Heart right ventricle (tissue), 16 donors: ENCODE measurements around the gene U2AF1L4. TPM values are rescaled to one million over a fixed set of nuclear protein-coding genes. Genes with fewer than 3 reads are reported as not detected.

Source experiments
- ATAC-seq, 8 donors: fragments of 200-7000 bp; cut with Tn5 transposase; one replicate each; pipeline ENCODE4 v1.9.1; 2020; ENCODE audit warnings: mild to moderate bottlenecking in 8 of 8, moderate library complexity in 8 of 8, moderate number of reproducible peaks in 1 of 8
- DNase-seq, 2 donors: peaks; one replicate each; pipeline ENCODE4 v3.0.0-alpha.2; 2020
- H3K27ac ChIP-seq, 10 donors: fragments of 200-600 bp; sonication (generic) in 2 of 10; one replicate each; pipeline versions ENCODE4 v1.5.0 to v1.8.0; 2020 to 2022; ENCODE audit warnings: mild to moderate bottlenecking in 3 of 10
- H3K27me3 ChIP-seq, 7 donors: fragments of 200-600 bp; one replicate each; pipeline ENCODE4 v1.8.0; 2021 to 2022; ENCODE audit warnings: mild to moderate bottlenecking in 2 of 7
- H3K36me3 ChIP-seq, 9 donors: fragments of 200-600 bp; sonication (generic) in 1 of 9; one replicate each; pipeline versions ENCODE4 v1.5.0 to v1.8.0; 2020 to 2022; ENCODE audit warnings: mild to moderate bottlenecking in 2 of 9
- H3K4me1 ChIP-seq, 9 donors: fragments of 200-600 bp; sonication (generic) in 1 of 9; one replicate each; pipeline versions ENCODE4 v1.5.0 to v1.8.0; 2020 to 2022; ENCODE audit warnings: mild to moderate bottlenecking in 4 of 9
- H3K4me3 ChIP-seq, 10 donors: fragments of 200-600 bp; sonication (generic) in 2 of 10; one replicate each; pipeline versions ENCODE4 v1.5.0 to v1.8.0; 2020 to 2022; ENCODE audit warnings: mild to moderate bottlenecking in 7 of 10, moderate library complexity in 2 of 10
- H3K9me3 ChIP-seq, 11 donors: fragments of 200-600 bp in 10 of 11; sonication (generic) in 2 of 11; one replicate each; pipeline versions ENCODE4 v1.5.0 to v1.8.0; 2013 to 2022; ENCODE audit warnings: mild to moderate bottlenecking in 2 of 11, control low read depth in 1 of 11, moderate library complexity in 1 of 11
- WGBS, 2 donors: extraction: QIAGEN DNeasy Blood & Tissue Kit; methylation state at CpG; one replicate each; pipeline ENCODE4 v1.1.7; 2013; ENCODE audit warnings: inconsistent platforms in 1 of 2; 5-methylcytosine and 5-hydroxymethylcytosine counted together
- intact Hi-C, 10 donors: fragments of 100-400 bp; cut with DNase I; formaldehyde crosslinking; loops; one replicate each; pipeline versions ENCODE4 v1.11.1 to v1.14.2; 2022
- polyA plus RNA-seq, 2 donors: library from polyadenylated mRNA; stranded (reverse); fragments of 200-250 nt; gene quantifications; one replicate each; pipeline ENCODE4 v1.2.3, GENCODE V29; 2013
- total RNA-seq, 10 donors: library from RNA; stranded (reverse); fragmentation: NEBNext Ultra II Directional in 3 of 10; extraction: Animal tissue kit (Norgen Biotek cat#: 25700) in 3 of 10; gene quantifications; one replicate each; pipeline versions ENCODE4 v1.2.1 to v1.2.4, GENCODE V29; 2021 to 2023
- TF ChIP-seq, protein P1 (sequence below), 9 donors: fragments of 200-600 bp; sonication (generic) in 2 of 9; IDR thresholded peaks; one replicate each; pipeline versions ENCODE4 v1.5.0 to v1.8.0; 2021 to 2022; ENCODE audit warnings: antibody characterized with exemption in 9 of 9, mild to moderate bottlenecking in 5 of 9, moderate library complexity in 1 of 9
- donor health status: Arrhythmogenic right ventricular cardiomyopathy.
- donor health status: ischemic (EF 13 %, LVEDD 7.1; RV severe dilation, severe dysfunction).
- donor health status: healthy with polysubstance abuse.
- donor health status: DM: no; HTN: yes; CAD: no.
- donor health status: DM: no; HTN: no; CAD: no.
- donor health status: ischemic (EF 25% LVEDD 6.9; RV normal size, moderate dysfunction).
- donor health status: ischemic (EF 25% LVEDD 5.7; RV mildly dilated, moderate dysfunction).
- donor health status: healthy.
- donor health status: DM: yes; HTN: yes; CAD: no.
- donor health status: Ischemic cardiomyopathy.
- donor health status: ischemic (EF 35%, LVEDD 5.7; RV mildly dilated, moderate dysfunction).
- donor health status: nonischemic (EF 11% LVEDD 7.7; RV severe dilation, severe dysfunction).
- donor health status: DM: yes; HTN: yes; CAD: no.
- donor health status: PGD.
- donor health status: ischemic (EF 29% LVEDD 5.4; RV normal size, mild dysfunction).
- donor health status: nonischemic (EF 23%, LVEDD 6.1; RV moderate dilation, normal function).

U2AF1L4 gene
- total and polyA plus RNA-seq, 12 donors = 11.5 to 57.7 (median 20.3) TPM

DNA sequence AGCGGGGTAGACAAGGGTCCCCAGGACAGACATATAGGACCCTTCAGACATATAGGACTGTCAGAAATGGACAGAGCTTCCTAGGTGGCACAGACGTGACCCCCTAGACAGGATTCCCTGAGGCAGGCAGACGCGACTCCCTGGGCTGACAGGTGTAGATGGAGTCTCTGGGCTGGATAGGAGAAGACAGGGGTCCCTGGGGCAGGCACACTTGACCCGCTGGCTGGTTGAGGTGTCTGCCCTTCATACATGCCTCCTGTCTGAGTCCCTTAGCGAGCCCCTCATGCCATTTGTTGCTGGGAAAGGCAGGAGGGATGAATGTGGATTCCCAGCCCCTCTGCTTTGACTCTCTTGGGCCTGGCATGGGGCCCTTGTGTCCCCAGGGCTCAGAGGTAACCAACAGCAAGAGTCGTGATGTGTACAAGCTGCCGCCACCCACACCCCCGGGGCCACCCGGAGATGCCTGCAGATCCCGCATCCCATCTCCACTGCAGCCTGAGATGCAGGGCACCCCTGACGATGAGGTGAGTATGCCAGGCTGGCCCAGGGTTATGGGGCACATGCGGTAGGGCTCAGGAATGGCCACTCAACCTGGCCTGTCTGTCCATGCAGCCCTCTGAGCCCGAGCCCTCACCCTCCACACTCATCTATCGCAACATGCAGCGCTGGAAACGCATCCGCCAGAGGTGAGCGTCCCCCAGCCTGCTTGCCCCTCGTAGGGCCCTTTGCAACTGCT lies 8.6 kb upstream of the U2AF1L4 start:
- peaks cover 0 to 15% (median 0%) of the 10 kb centered on the region in 7 donors for H3K27me3 ChIP-seq
- no peak for ATAC-seq
- WGBS, 2 donors = 87 to 93% methylated on average over 20 of the region's 20 CpGs
- TF ChIP-seq, protein P1, sequence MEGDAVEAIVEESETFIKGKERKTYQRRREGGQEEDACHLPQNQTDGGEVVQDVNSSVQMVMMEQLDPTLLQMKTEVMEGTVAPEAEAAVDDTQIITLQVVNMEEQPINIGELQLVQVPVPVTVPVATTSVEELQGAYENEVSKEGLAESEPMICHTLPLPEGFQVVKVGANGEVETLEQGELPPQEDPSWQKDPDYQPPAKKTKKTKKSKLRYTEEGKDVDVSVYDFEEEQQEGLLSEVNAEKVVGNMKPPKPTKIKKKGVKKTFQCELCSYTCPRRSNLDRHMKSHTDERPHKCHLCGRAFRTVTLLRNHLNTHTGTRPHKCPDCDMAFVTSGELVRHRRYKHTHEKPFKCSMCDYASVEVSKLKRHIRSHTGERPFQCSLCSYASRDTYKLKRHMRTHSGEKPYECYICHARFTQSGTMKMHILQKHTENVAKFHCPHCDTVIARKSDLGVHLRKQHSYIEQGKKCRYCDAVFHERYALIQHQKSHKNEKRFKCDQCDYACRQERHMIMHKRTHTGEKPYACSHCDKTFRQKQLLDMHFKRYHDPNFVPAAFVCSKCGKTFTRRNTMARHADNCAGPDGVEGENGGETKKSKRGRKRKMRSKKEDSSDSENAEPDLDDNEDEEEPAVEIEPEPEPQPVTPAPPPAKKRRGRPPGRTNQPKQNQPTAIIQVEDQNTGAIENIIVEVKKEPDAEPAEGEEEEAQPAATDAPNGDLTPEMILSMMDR (IDR thresholded peaks at IDR 0.05) = no peak
- no peaks in the 10 kb centered on the region for H3K9me3 ChIP-seq
- peak overlapping the region in 6 of 10 donors; percentile 96 to 99 (median 99) for H3K27ac ChIP-seq
- intact Hi-C loops = loop anchor here in 1 of 10 donors (5.0 kb wide), 1 partner anchor 37 kb away; the partner anchor contains the start of gene KMT2B
- H3K4me1 ChIP-seq = peaks cover 8 to 69% (median 42%) of the 10 kb centered on the region in 9 donors
- H3K36me3 ChIP-seq = peaks cover 0 to 32% (median 18%) of the 10 kb centered on the region in 9 donors
- DNase-seq = no peak
- no peak overlapping the region for H3K4me3 ChIP-seq

DNA sequence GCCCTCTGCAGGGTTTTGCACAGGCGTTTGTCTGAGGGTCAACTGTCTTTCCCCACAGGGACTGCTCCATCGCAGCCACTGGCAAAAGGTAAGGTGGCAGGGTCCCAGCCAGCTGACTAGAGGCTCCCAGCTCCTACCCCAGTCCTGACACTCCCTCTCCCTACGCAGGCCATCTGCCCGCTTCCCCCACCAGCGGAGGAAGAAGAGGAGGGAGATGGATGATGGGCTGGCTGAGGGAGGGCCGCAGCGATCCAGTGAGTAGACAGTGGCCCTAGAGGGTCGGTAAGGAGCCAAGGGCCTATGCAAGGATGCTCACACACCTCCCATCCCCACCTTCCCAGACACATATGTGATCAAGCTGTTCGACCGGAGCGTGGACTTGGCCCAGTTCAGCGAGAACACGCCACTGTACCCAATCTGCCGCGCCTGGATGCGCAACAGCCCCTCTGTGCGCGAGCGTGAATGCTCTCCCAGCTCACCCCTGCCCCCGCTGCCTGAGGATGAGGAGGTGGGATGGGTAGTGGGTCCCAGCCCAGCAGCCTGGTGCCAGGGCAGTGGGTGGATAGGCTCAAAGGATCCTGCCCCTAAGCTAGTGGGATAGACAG lies 7.6 kb upstream of the U2AF1L4 start:
- H3K4me1 ChIP-seq = peaks cover 10 to 67% (median 40%) of the 10 kb centered on the region in 9 donors
- H3K4me3 ChIP-seq = no peak overlapping the region
- H3K36me3 ChIP-seq = peaks cover 0 to 32% (median 18%) of the 10 kb centered on the region in 9 donors
- DNase-seq (no peak), ATAC-seq (no peak)
- WGBS, 2 donors = 93 to 94% methylated on average over 19 to 20 of the region's 20 CpGs
- intact Hi-C loops = loop anchor here in 1 of 10 donors (5.0 kb wide), 1 partner anchor 36 kb away; the partner anchor contains the start of gene KMT2B
- no peaks in the 10 kb centered on the region for H3K9me3 ChIP-seq
- H3K27ac ChIP-seq = peak overlapping the region in 5 of 10 donors; percentile 37 to 99 (median 96)
- peaks cover 0 to 15% (median 0%) of the 10 kb centered on the region in 7 donors for H3K27me3 ChIP-seq
- TF ChIP-seq, protein P1 (IDR thresholded peaks at IDR 0.05) = no peak

DNA sequence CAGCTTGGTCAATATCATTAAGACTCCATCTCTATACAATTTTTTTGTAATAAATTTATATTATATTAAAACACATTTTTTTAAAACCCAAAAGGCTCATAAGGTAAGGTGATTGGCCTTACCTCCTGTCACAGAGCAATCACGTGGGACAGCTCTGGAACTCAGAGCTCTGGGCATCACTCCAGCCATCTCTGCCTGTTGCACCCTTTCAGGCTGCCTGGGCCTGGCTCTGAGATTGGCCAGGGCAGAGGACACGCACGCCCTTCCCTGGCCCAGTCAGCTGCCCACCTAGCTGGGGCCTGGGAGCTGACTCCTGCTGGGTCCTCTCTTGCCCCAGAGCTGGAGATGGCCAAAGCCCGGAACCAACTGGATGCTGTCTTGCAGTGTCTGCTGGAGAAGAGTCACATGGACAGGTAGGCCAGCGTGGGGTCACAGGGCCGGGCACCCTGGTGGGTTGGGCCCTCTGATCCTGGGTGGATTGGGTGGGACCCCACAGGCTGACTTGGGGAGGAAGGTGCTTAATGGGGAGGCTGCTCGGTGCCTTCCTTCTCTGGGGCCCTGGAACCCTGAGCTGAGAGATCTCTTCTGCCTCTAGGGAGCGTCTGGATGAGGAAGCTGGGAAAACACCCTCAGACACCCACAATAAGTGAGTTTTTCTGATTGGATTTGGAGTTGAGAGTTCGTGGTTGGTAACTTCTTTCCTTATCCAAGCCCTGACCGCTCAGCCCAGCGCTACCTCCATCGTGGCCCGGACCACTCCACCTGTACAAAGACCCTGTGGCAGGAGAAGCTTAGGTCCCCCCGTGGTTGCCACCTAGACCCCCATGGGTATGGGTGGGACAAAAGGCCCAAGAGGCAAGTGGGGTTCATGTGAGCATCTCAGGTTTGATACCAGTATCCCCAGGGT lies 6.9 kb upstream of the U2AF1L4 start:
- TF ChIP-seq, protein P1 (IDR thresholded peaks at IDR 0.05) = no peak
- 86 to 87% methylated on average over 14 of the region's 14 CpGs for WGBS, 2 donors
- Histone ChIP-seq H3K9me3 (no peaks in the 10 kb centered on the region), H3K4me1 (peaks cover 11 to 66% (median 41%) of the 10 kb centered on the region in 9 donors), H3K4me3 (no peak overlapping the region), H3K27ac (peak overlapping the region in 4 of 10 donors; percentile 24 to 99 (median 30)), H3K36me3 (peaks cover 0 to 32% (median 18%) of the 10 kb centered on the region in 9 donors), H3K27me3 (peaks cover 0 to 15% (median 0%) of the 10 kb centered on the region in 7 donors)
- ATAC-seq (peak in 1 of 8 donors; percentile 5), DNase-seq (no peak)
- intact Hi-C loops = loop anchor here in 1 of 10 donors (5.0 kb wide), 1 partner anchor 35 kb away; the partner anchor contains the start of gene KMT2B
